Ecto neural progenitor cell (in vitro differentiated cells): ENCODE data around the gene GLRX5.

Experiments
- DNase-seq: peaks from one replicate; pipeline ENCODE4 v3.0.0-alpha.2; 2018; ENCODE audit warnings: low spot score

GLRX5 gene

DNA sequence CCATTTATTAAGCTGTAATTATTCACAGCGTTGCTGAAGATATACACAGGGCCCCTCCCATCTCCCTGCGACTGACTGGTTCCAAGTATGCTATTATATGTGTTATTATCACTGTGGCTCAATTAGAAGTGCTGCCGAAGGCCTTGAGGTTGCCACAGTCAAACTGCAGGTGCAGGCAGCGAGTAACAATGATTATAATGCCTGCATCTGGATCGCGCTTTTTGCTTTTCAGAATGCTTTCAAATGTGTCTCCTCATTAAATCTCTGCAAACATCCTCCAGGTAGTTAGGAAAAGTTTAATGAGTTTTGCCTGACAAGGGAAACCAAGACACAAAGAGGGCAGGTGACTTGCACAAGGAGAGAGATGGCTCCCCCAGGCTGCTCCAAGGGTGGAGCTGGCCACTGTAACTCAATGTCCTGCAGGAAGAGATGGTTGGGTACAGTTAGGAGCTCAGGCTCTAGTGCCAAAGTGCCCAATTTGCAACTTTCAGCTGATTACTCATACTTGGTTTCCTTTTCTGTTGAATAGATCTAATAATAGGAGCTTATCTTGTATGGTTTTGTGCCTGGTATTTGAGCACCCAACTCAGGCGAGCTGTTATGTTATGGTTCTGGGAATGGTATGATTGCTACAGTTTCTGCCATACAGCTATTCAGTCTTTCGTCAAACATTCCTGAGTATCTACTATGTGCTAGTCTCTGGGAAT, 16.7 kb upstream of the GLRX5 start:
- no peak for DNase-seq

DNA sequence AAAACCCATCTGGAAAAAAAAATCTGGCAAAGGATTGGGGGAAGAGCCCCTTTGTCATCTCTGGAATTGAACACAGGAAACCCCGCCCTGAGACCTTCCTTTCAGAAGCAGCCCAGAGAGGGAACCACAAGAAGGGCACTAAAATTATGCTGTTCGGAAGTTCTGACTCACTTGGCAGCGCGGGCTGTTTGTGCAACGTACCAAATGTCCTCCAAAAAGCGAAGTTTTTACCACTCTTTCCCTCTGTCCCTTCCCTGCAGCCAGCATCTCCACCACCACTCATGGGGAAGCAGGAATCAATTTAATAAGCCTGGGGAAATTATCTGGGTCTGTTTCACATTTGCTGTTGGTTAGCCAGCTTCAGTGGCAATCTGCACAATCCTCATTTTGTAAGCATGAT, 15.2 kb upstream of the GLRX5 start:
- DNase-seq: no peak

DNA sequence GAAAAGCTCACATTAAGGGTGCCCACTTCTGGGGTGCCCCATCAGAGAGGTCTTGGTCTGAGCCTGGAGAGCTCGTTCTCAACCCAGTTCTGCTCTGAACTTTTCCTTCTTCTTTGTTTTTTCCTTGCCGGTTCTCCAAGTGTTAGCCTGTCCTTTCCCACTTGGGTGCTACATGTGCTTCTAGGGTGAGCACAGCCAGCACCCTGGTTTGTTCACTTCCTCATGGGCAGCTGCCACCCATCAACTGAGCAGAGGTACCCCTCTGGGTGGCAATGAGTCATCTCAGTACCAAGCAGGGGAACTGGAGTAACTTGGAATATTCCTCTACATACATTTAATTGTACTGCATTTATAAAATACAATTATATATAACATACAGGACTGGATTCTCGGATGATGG, 14.5 kb upstream of the GLRX5 start:
- no peak for DNase-seq

DNA sequence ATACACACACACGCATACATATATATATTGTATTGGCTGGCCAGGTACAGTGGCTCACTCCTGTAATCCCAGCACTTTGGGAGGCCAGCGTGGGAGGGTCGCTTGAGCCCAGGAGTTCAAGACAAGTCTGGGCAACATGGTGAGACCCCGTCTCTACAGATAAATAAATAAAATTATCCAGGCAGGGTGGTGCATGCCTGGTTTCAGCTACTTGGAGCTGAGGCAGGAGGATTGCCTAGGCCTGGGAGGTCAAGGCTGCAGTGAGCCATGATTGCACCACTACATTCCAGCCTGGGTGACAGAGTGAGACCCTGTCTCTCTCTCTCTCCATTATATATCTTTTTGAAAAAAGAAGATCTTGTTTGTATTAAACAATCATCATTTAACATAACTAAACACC, 13.8 kb upstream of the GLRX5 start:
- no peak for DNase-seq

DNA sequence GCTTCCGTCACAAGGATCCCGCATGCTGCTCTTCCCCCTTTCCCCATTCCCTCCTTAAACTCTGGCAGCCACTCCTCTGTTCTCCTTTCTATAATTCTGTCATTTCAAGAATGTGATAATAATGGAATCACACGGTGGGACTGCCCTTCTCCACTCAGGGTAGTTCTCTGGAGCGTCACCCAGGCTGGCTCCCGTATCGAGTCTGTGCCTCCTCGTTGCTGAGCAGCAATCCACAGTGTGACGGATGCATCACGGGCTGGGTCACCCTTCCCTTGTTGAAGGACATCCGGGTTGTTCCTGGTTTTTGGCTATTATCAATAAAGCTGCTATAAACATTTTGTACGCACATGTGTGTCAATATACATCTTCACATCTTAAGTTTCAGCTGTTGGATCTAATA, 12.7 kb upstream of the GLRX5 start:
- DNase-seq: no peak

DNA sequence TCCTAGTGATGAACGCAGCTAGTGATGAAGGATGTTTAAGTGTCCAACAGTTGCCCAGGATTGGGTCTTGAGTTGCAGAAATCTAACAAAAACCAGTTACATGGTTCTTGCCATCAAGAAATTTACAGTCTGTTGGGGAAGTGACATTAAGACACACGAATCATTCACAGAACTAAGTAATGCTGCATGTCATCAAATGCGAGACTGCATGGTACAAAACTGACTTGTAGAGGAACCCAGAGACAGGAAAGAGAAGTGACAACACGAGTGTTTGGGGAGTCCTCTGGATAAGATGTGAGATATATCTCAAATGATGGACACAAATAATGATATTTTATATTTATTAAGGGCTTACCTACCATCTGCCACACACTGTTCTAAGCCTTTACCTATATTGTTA, 12.3 kb upstream of the GLRX5 start:
- DNase-seq: no peak

DNA sequence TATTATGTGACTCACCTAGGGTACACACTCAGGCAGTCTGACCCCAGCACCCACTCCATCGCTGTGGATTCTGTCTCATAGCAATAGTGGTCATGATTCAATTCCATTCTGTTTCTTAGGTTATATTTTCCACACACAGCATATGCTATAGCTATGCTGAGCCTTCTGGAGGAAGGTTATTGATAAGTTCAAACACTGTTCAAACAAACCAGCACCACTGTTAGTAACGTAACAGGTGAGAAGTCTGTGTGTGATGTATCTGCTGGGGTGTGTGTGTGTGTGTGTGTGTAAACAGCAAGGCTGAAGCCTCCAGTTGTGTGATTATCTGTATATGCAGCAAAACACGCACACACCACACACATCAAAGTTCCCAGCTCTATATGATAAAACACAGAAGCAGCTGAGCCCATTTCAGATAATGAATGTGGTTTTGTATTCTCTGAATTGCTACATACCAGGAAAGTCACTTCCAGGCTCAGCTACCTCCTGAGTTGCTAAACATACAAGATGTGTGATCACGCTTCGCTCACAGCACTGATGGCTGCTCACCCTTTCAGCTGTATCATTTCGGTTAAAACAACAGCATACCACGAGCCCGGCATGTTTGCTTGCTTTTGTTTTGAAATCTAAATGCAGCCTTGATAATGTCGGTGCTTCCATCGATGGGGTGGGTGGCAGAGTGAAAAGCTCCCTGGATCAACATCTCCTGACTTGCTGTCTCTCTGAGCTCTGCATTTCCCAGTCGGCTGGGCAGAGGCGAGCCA, 11.6 kb upstream of the GLRX5 start:
- DNase-seq: no peak

DNA sequence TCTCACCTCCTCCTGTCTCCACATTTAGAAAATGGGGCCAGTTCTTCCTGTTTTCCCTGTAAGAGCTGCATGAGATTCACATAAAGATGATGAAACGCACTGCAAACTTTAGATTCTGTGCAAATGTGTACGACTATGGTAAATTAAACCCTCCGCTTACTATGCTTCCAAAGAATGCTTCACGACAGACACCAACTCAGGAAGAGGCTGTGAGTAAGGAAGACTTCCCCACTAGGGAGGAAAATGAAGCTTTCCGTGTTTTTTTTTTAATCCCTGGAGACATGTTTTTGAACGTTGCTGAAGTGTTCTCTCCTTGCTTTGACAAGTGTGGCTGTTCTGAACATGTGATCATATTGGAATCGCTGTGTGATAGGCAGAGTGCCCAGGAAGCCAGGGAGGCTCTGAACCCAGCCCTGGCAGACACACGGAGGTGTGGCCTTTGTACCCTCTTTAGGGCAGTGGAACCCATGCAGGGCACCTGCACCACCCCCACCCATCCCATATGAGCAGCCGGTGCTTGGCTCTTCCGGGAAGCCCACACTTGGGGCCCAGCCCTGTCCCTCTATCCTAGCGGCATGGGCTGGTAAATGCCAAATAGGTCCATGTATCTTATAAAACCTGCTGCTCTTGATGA, 10.9 kb upstream of the GLRX5 start:
- no peak for DNase-seq

DNA sequence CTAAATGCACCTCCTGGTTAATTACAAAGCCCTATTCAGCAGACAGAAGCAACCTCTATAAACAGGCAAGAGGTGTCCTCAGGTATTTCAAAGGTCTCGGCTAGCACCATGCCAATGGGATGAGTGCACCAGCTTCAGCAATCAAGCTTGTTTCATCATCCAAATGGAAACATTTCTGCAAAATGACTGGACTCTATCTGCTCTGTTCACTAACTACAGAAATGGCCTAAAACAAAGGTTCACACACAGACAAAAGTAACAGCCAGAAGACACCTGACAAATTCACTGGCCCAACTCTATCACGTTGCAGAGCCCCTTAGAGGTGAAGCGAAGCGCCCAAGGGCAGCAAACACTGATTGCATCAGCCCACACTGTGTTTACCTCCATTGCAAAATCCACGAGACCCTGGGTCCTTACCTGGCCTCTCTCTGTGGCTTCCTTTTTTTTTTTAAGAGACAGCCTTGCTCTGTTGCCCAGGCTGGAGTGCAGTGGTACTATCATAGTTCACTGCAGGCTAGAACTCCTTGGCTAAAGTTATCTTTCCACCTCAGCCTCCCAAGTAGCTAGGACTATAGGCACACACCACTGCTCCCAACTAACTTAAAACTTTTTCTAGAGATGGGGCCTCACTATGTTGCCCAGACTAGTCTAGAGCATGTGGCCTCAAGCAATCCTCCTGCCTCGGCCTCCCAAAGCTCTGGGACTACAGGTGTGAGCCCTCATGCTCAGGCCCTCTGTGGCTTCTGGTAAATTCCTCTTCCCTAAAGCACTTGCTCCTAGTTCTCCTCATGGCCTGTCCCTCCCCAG, 9.9 kb upstream of the GLRX5 start:
- DNase-seq: no peak

DNA sequence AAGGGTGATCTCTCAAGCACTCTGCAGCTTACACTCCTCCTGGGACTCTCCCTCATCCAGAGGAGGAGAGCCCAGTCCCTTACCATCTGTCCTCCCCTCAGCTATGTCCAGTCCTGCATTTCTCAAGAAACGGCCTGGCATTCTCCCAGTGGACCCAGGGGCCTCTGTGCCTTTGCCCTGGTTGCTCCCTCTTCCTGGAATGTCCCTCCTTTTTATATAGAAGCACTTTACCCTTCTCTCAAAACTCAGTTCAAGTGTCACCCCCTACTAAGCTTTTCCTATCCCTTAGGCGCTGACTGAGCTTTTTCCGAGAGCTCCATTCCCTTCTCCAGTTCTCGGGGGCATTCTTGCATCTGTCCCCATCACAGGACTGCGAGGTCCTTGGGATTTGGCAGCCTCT, 8.9 kb upstream of the GLRX5 start:
- no peak for DNase-seq

DNA sequence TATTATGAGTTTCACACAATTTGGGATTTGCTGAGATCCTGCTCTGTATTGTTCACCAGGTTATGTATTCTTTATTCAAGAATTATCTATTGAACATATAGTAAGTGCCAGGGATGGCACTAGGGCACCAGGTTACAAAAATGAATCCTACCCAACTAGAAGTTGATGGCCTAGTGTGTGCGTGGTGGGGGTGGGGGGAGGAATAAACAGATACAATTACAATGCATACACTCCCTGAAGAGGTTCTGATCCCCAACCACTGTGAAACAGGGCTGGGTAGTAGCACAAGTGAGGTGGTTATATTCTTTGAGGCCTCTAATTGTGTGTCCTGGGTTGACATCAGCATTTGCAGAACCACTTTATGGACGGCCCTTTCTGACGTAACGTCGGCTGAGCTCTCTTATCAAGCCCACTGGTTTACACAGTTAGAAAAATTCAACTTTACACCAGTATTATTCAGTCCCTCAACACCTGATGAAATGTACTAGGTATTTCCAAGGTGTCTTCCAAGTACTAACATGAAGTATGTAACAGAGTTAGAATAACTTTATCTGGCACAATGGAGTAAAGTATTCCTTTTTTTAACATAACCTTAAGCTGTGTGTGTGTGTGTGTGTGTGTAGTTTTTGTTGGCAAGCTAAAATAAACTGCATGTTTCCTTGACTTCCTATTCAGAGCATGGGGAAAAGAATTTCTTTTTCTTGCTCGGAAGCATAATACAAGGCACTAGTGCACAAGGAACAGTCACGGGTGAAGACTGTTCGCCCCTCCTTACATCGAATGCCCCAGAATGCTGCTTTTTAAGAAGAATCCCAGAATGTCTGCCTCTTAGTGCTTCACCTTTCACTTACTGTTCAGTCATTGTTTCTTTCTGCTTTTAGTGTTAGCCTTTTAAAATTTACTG, 8.1 kb upstream of the GLRX5 start:
- DNase-seq: no peak

DNA sequence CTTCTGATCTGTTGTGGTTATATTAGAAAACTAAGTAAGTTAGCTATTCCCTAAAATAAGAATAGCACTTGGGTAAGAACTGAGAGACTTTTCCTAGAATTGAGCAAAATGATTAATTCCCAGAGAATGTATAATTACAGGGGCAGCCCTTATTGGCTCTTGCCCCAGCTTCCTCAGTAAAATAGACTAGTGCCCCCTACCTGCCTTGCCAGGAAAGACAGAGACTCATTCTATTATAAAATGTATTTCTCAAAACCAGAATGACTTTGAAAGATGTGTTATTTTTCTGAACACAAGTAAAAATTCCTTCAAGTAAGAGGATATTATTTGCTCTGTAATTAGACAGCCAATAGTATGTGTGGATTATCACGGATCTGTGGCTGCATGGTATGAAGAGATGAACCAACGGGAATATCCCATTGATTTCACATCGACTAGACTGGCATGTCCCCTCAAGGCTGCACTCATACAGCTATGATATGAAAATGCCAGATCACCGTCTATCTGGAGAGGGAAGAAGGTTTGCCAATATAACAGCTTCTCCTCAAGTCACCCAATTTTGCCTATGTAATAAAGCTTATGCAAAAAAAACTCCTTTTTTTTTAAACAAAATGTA, 7.4 kb upstream of the GLRX5 start:
- no peak for DNase-seq

DNA sequence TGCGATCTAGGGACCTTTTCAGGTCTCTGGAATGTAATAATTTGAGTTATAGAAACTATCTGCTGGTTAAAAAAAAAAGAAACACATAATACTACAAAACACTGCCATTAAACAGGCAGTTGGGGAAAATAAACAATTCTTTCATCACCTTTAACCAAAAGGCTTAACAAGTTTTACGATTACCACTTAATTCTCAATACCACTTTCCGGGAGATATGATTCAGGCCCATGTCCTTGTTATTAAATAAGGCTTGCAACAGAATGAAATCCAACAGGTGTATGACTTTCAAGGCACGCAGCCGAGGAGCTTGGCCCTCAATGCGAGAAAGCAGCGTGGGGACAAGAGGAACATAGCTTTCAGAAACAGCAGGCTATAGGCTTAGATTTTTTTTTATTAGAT, 5.6 kb upstream of the GLRX5 start:
- DNase-seq: no peak

DNA sequence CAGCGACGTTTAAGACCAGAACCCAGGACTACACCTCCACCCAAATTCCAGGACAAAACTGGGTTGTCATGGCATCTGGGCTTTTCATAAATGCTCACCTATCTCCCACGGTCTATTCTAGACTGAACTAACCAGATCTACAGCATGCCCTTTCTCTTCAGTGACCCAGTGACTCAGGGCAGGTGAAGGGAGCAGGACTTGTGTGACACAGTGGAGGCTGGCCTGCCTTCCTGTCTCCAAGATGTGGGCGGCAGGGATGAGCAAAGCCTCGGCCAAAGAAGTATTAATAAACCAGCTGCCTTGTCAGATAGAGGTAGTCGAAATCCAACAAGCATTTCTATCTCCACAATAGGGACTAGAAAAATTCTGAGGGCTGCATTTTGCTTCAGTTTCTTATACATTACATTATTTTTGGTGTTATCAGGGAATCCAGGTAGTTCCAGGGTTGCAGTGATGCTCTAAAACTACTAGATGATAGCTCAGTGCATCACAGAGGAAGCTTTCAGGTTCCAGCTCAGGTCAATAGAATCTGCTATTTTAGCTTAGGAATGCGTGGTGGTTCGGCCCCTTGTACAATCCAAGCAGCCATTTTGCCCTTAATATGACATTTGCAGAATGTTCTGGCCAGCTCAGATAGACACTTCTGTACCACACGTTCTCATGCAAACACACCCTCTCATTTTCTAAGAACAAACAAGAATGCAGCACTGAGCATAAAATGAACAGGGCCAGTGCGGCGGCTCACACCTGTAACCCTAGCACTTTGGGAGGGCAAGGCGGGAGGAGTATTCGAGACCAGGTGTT, 4.2 kb upstream of the GLRX5 start:
- no peak for DNase-seq

DNA sequence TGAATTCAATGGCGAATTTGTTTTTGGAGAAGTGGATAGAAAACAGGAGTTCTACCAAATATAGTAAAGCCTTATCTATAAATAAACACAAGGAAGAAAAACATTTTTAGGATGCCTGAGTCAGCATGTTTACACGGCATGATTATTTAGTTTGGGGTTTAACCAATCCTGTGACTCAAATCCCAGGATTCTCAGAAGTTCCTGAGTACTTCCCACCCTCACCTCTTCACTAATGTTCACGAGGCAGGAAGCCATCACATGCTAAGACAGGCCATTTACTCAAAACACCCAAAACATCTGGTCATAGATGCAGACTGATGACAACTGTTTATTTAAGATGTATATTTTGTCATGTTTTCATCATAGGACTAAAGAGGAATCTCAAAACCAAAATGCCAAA, 3.4 kb upstream of the GLRX5 start:
- DNase-seq: no peak

DNA sequence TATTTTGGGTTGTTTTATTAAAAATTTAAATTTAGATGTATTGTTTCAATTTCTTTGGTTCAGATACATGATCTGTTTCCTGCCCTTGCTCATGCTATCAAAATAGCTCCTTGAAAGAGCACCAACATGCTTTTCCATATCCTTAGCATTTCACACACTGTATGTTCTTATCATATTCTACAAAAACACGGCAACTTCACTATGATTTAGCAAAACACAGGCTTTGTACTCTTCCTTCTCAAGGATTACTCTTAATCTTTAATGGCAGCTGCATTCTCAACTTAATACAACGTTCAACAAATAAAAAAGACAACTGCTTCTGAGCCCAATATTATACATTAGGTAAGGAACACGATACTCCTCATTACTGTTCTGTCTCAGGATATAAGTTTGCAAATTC, 2.9 kb upstream of the GLRX5 start:
- no peak for DNase-seq

DNA sequence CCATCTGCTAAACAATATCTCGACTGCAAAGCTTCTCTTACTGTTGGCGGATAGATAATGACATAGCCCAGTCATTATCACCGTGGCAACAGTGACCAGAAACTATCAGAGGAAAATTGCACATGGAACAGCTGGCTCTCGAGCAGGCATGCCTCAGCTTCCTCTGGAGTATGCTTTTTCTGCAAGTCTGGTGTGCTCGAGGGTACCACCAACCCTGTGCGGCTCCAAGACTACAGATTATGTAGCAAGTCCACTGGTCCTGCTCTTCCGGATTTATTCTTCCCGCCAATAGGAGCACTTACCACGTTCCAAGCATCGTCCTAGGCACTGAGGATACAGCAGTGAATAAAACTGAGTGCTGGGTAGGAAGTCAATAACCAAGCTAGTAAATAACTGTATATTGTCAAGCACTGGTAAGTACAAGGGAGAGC, 1.4 kb upstream of the GLRX5 start:
- no peak for DNase-seq

DNA sequence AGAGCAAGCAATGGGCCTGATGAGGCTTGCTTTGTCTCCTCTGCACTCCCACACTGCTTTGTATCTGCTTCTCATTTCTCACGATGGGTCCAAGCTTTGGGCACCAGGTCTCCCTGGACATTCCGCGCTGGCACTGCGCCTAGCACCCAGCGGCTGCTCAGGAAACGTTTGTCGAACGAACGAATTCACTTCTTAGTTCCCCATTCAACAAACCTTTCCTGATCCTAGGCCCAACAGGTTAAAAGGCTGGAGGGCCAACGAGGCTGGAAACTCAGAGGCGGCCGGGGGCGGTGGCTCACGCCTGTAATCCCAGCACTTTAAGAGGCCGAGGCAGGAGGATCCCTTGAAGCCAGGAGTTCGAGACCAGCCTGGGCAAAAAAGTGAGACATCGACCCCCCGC, 1.0 kb upstream of the GLRX5 start:
- no peak for DNase-seq

DNA sequence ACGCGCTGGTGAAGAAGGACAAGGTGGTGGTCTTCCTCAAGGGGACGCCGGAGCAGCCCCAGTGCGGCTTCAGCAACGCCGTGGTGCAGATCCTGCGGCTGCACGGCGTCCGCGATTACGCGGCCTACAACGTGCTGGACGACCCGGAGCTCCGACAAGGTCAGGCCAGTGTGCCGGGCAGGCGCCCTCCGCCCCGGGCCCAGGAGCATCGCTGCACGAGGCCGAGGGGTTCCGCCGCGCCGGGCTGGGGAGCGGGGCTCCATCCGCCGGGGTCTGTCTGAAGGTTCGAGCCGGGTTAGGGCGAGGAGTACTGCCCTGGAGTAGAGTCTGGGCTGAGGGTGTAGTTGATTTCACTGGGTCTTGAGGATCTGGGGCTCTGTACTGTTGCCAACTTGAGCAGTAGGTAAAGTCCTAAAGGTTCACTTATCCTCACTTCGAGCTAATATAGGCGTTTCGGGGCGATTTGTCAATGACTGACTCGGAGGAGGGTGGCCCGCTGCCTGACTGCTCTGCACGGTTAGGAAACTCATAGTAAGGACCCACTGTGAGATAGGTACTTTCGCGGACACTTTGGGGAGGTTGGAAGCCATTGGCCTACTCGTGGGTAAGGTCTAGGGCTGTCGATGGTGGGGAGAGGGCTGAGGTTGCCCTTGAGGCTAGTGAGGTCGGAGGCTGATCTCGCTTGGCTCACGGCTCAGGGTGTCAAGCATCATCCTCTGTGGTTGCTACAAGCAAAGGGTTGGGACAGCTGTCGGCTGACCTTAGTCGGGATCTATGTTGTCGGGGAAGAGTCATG, 574 bp downstream of the GLRX5 start:
- DNase-seq: no peak
